ENCODE results near the gene IL4. TPM values are rescaled to one million over a fixed set of nuclear protein-coding genes. Genes with fewer than 3 reads are reported as not detected.

Gene IL4
- total and polyA plus RNA-seq, 2 donors from 2014 or later, result not detected

GRCh38 chr5:132695956-132696355 lies 22.2 kb downstream of the IL4 start:
- Histone ChIP-seq H3K27me3 (ENCODE audit: control insufficient read depth, insufficient read depth, low read length) (no peaks in the 10 kb centered on the region), H3K9ac (ENCODE audit: low read length in 3 of 3) (no peak overlapping the region), H3K4me3 (ENCODE audit: low read length in 3 of 3) (no peak overlapping the region), H3K4me1 (ENCODE audit: control insufficient read depth in 2 of 3, insufficient read depth in 2 of 3, low read depth in 1 of 3, low read length in 3 of 3) (no peaks in the 10 kb centered on the region), H3K9me3 (ENCODE audit: control insufficient read depth in 2 of 3, insufficient read depth in 1 of 3, low read length in 3 of 3) (no peaks in the 10 kb centered on the region), H3K27ac (ENCODE audit: low read depth in 2 of 2, low read length in 2 of 2) (no peak overlapping the region), H3K36me3 (ENCODE audit: control insufficient read depth in 2 of 3, insufficient read depth in 3 of 3, low read length in 3 of 3) (peaks cover 0 to 16% (median 2%) of the 10 kb centered on the region in 3 donors)
- no peak for TF ChIP-seq CTCF (IDR thresholded peaks at IDR 0.05; ENCODE audit: borderline replicate concordance, extremely low read depth, insufficient read depth)
- FAIRE-seq, result no peak
- DNase-seq, result no peak
- intact Hi-C loops (cut with DNase I), result no loop called here

- H3K9ac ChIP-seq (ENCODE audit: low read length in 3 of 3), result no peak overlapping the region
- H3K4me3 ChIP-seq (ENCODE audit: low read length in 3 of 3), result no peak overlapping the region
- H3K27ac ChIP-seq (ENCODE audit: low read depth in 2 of 2, low read length in 2 of 2), result no peak overlapping the region
- no peak for TF ChIP-seq CTCF (IDR thresholded peaks at IDR 0.05; ENCODE audit: borderline replicate concordance, extremely low read depth, insufficient read depth)
- H3K9me3 ChIP-seq (ENCODE audit: control insufficient read depth in 2 of 3, insufficient read depth in 1 of 3, low read length in 3 of 3), result no peaks in the 10 kb centered on the region
- no peaks in the 10 kb centered on the region for H3K27me3 ChIP-seq (ENCODE audit: control insufficient read depth, insufficient read depth, low read length)
- intact Hi-C loops (cut with DNase I), result no loop called here
- peaks cover 0 to 6% (median 5%) of the 10 kb centered on the region in 3 donors for H3K36me3 ChIP-seq (ENCODE audit: control insufficient read depth in 2 of 3, insufficient read depth in 3 of 3, low read length in 3 of 3)
- DNase-seq, result no peak
- FAIRE-seq, result no peak
- H3K4me1 ChIP-seq (ENCODE audit: control insufficient read depth in 2 of 3, insufficient read depth in 2 of 3, low read depth in 1 of 3, low read length in 3 of 3), result no peaks in the 10 kb centered on the region
These were observed 31.1 kb downstream of the IL4 start for GRCh38 chr5:132704875-132705274.

GRCh38 chr5:132708645-132709044 lies 34.9 kb downstream of the IL4 start:
- DNase-seq (no peak), FAIRE-seq (no peak)
- no peak for TF ChIP-seq CTCF (IDR thresholded peaks at IDR 0.05; ENCODE audit: borderline replicate concordance, extremely low read depth, insufficient read depth)
- intact Hi-C loops (cut with DNase I), result no loop called here
- Histone ChIP-seq H3K4me1 (ENCODE audit: control insufficient read depth in 2 of 3, insufficient read depth in 2 of 3, low read depth in 1 of 3, low read length in 3 of 3) (no peaks in the 10 kb centered on the region), H3K36me3 (ENCODE audit: control insufficient read depth in 2 of 3, insufficient read depth in 3 of 3, low read length in 3 of 3) (no peaks in the 10 kb centered on the region), H3K9ac (ENCODE audit: low read length in 3 of 3) (no peak overlapping the region), H3K27ac (ENCODE audit: low read depth in 2 of 2, low read length in 2 of 2) (no peak overlapping the region), H3K4me3 (ENCODE audit: low read length in 3 of 3) (no peak overlapping the region), H3K27me3 (ENCODE audit: control insufficient read depth, insufficient read depth, low read length) (no peaks in the 10 kb centered on the region), H3K9me3 (ENCODE audit: control insufficient read depth in 2 of 3, insufficient read depth in 1 of 3, low read length in 3 of 3) (no peaks in the 10 kb centered on the region)
